ENCODE data around the gene HCFC1. TPM values are rescaled to one million over a fixed set of nuclear protein-coding genes. Genes with fewer than 3 reads are reported as not detected.
A peak's percentile ranks its signal among the peaks of the same experiment; 100 is the strongest.

The HCFC1 gene
- total and polyA plus RNA-seq, 2 of the 8 experiments (the other 6 are each of a cell fraction or from before 2014, with no cell fraction given), result 24.9 to 117 TPM

GRCh38 chrX:153967536-153968224 lies 3.9 kb downstream of the HCFC1 start:
- TF ChIP-seq ATF2 (IDR thresholded peaks at IDR 0.05; ENCODE audit: low read length) (no peak), FOSL1 (IDR thresholded peaks at IDR 0.05; ENCODE audit: insufficient read depth, low read depth, low read length) (no peak), POLR2AphosphoS5 (IDR thresholded peaks at IDR 0.05; ENCODE audit: low read depth, low read length) (no peak)
- POLR2A ChIA-PET (ENCODE audit: partially characterized antibody), result interaction anchor here (1.1 to 4.0 kb wide), 16 partner anchors 10 to 190 kb away, joined by 3 to 26 read pairs (median 4); partner anchors contain the start of genes ARHGAP4, IDH3G, NAA10 and SSR4
- peaks cover 0 to 10% (median 3%) of the 10 kb centered on the region in 4 experiments; a peak in 5 of 8 replicates for H3K36me3 ChIP-seq (ENCODE audit: control insufficient read depth in 2 of 4, insufficient read depth in 4 of 4, low read length in 3 of 4)
- H4K8ac ChIP-seq (ENCODE audit: extremely low read depth, insufficient read depth, low read length), result no peak overlapping the region
- no peak overlapping the region for H3K14ac ChIP-seq (ENCODE audit: insufficient read length)
- H3K79me1 ChIP-seq (ENCODE audit: low read depth, low read length), result no peaks in the 10 kb centered on the region; the same call in 1 of the 2 replicates
- H3K4me3 ChIP-seq (ENCODE audit: extremely low read depth in 1 of 4, insufficient read depth in 2 of 4, low read depth in 3 of 4, low read length in 4 of 4), result peak overlapping the region in 1 of 4 experiments; percentile 97; a peak in 1 of 8 replicates
- peaks cover 4 to 21% (median 13%) of the 10 kb centered on the region in 4 experiments for H3K4me1 ChIP-seq (replicated peaks in 1 of 4; ENCODE audit: control insufficient read depth in 3 of 4, insufficient read depth in 4 of 4, low read length in 3 of 4)
- H3K9me3 ChIP-seq (ENCODE audit: insufficient read depth in 2 of 2, low read depth in 1 of 2, low read length in 1 of 2), result no peaks in the 10 kb centered on the region
- H3K18ac ChIP-seq (ENCODE audit: extremely low read depth, low read length), result no peak overlapping the region
- H2BK15ac ChIP-seq (ENCODE audit: low read length), result no peak overlapping the region
- no peak for DNase-seq (ENCODE audit: low read depth in 1 of 2, low spot score in 2 of 2)
- FAIRE-seq, result no peak
- H3K23me2 ChIP-seq (ENCODE audit: low read depth, low read length), result peaks cover 4% of the 10 kb centered on the region; the same call in 1 of the 2 replicates
- H3K56ac ChIP-seq (replicated peaks; ENCODE audit: insufficient read length, low read depth, low read length), result no peak overlapping the region
- H2BK20ac ChIP-seq (ENCODE audit: low read length), result no peak overlapping the region
- peaks cover 18 to 30% of the 10 kb centered on the region in 2 experiments for H4K20me1 ChIP-seq (replicated peaks in 1 of 2; ENCODE audit: control insufficient read depth in 1 of 2, insufficient read depth in 2 of 2, low read length in 2 of 2)
- H3K27me3 ChIP-seq (replicated peaks in 1 of 4; ENCODE audit: control insufficient read depth in 3 of 4, extremely low read depth in 1 of 4, insufficient read depth in 3 of 4, low read length in 3 of 4), result no peaks in the 10 kb centered on the region
- no peak overlapping the region for H3K23ac ChIP-seq (ENCODE audit: insufficient read length)
- H2BK5ac ChIP-seq (ENCODE audit: low read depth, low read length), result no peak overlapping the region
- H2AFZ ChIP-seq (ENCODE audit: low read length), result no peak overlapping the region
- no peak overlapping the region for H3K27ac ChIP-seq (ENCODE audit: low read depth, low read length)
- H4K5ac ChIP-seq (ENCODE audit: insufficient read length, low read depth, low read length), result no peak overlapping the region
- H3K4me2 ChIP-seq (ENCODE audit: insufficient read depth in 1 of 2, low read depth in 2 of 2, low read length in 2 of 2), result peak overlapping the region; percentile 33 to 66
- 76% methylated on average over 13 of the region's 16 CpGs; no CpG with 5 or more reads in 1 of the 2 experiments for WGBS, 2 experiments (ENCODE audit: extremely low coverage in 1 of 2, insufficient coverage in 1 of 2, insufficient read length in 1 of 2, insufficient replicate concordance in 2 of 2, low coverage in 1 of 2, low lambda C conversion rate in 2 of 2, missing lambda C conversion rate in 1 of 2)
- CTCF ChIA-PET (ENCODE audit: partially characterized antibody), result interaction anchor here (0.9 to 11.2 kb wide), 7 partner anchors 10 to 55 kb away, joined by 3 to 102 read pairs (median 3); partner anchors contain the start of gene RENBP
- no peak overlapping the region for H4K91ac ChIP-seq (replicated peaks; ENCODE audit: insufficient read length, low read length)
- H2BK12ac ChIP-seq (ENCODE audit: low read depth, low read length), result no peak overlapping the region
- peaks cover 44 to 78% of the 10 kb centered on the region in 2 experiments for H3K79me2 ChIP-seq (ENCODE audit: control insufficient read depth in 1 of 2, insufficient read depth in 2 of 2, low read length in 2 of 2)
- no peak overlapping the region for H2BK120ac ChIP-seq (replicated peaks; ENCODE audit: low read depth, low read length)
- H3K9ac ChIP-seq (replicated peaks in 1 of 4; ENCODE audit: extremely low read depth in 1 of 4, low read depth in 3 of 4, low read length in 3 of 4), result 0 out of 7 replicates have a peak overlapping the region, but pooled peaks of 1 of the 4 experiments have one; percentile 22
- no peak overlapping the region for H3K4ac ChIP-seq (replicated peaks; ENCODE audit: insufficient read length, low read depth, low read length)
- H2AK5ac ChIP-seq (ENCODE audit: low read depth, low read length), result no peak overlapping the region
